Uterus (tissue), 2 donors: ENCODE results near the gene CCDC136.

ENCODE experiments used
- POLR2A ChIP-seq, 2 donors: fragments of 450-650 bp; IDR thresholded peaks; one replicate each; pipeline ENCODE4 v1.6.1; 2016; ENCODE audit warnings: antibody characterized with exemption in 2 of 2, mild to moderate bottlenecking in 1 of 2, moderate library complexity in 1 of 2
- TF ChIP-seq, protein P1 (sequence below), 4 experiments: fragments of 200-600 bp in 2 of 4; fragments of 450-650 bp in 2 of 4; sonication (generic) in 2 of 4; IDR thresholded peaks; one replicate each; pipeline ENCODE4 v1.5.1; 2016 to 2019; ENCODE audit warnings: antibody characterized with exemption in 4 of 4, mild to moderate bottlenecking in 2 of 4, moderate library complexity in 1 of 4

DNA sequence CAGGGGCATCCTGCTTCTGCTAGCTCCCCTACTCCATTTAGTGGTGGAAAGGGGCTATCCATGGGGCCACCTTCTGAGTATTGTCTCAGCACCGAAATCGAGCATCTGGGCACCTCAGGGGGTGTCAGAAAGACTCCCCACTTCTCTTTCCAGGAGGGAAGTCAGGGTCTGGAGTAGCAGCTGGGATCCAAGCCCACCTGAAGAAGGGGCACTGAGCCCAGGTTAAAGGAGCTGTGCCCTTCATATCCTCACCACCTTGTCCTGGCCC lies 41.0 kb downstream of the CCDC136 start:
- no peak for TF ChIP-seq POLR2A (IDR thresholded peaks at IDR 0.05)
- TF ChIP-seq, protein P1, sequence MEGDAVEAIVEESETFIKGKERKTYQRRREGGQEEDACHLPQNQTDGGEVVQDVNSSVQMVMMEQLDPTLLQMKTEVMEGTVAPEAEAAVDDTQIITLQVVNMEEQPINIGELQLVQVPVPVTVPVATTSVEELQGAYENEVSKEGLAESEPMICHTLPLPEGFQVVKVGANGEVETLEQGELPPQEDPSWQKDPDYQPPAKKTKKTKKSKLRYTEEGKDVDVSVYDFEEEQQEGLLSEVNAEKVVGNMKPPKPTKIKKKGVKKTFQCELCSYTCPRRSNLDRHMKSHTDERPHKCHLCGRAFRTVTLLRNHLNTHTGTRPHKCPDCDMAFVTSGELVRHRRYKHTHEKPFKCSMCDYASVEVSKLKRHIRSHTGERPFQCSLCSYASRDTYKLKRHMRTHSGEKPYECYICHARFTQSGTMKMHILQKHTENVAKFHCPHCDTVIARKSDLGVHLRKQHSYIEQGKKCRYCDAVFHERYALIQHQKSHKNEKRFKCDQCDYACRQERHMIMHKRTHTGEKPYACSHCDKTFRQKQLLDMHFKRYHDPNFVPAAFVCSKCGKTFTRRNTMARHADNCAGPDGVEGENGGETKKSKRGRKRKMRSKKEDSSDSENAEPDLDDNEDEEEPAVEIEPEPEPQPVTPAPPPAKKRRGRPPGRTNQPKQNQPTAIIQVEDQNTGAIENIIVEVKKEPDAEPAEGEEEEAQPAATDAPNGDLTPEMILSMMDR (IDR thresholded peaks at IDR 0.05) = no peak
